GM13976 (cell line): ENCODE results near the gene DNAH2.

ENCODE experiments used
- DNase-seq: peaks from one replicate; pipeline ENCODE4 v3.0.0; 2012; ENCODE audit warnings: low spot score
- in situ Hi-C: fragments of 300-500 bp; cut with MboI; formaldehyde crosslinking; loops from one replicate; pipeline ENCODE4 v1.12.0; 2022; ENCODE audit warnings: low sequenced_read_pairs, mixed read lengths, inconsistent platforms; ENCODE audit not compliant: unreplicated experiment
- TF ChIP-seq, protein P1 (sequence below): IDR thresholded peaks from 2 replicates; pipeline ENCODE4 v1.5.1; 2012; ENCODE audit warnings: borderline replicate concordance, mild to moderate bottlenecking; ENCODE audit not compliant: insufficient read depth; ENCODE audit errors: extremely low read depth, missing control alignments, control extremely low read depth

DNAH2 gene

DNA sequence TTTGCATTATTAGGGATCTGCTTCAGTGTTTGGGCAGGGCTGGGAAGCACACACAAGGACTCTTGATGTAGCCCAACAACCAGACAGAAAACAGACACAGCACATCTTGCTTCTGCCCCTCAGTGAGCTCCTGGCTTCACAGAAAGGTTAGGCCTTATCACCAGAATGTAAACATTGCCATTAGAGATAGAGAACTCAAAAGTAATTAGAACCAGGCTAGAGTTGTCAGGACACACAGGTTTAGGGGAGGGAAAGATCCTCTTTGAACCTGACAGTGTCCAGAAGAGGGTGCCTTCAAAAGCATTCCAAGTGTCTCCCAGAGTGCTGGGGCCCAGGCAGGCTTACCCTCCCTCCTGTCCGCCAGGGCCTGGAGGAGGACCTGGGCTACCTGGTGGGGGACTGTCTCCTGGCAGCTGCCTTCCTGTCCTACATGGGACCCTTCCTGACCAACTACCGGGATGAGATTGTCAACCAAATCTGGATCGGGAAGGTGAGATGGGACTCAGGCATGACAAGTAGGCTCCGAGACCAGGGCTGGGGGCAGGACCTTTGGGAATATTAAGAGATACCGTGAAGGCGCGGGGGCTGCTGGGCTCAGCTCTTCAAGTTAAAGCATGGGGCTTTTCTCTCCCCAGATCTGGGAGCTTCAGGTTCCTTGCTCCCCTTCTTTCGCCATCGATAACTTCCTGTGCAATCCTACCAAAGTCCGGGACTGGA is 99.5 kb downstream of the DNAH2 start:
- TF ChIP-seq, protein P1, sequence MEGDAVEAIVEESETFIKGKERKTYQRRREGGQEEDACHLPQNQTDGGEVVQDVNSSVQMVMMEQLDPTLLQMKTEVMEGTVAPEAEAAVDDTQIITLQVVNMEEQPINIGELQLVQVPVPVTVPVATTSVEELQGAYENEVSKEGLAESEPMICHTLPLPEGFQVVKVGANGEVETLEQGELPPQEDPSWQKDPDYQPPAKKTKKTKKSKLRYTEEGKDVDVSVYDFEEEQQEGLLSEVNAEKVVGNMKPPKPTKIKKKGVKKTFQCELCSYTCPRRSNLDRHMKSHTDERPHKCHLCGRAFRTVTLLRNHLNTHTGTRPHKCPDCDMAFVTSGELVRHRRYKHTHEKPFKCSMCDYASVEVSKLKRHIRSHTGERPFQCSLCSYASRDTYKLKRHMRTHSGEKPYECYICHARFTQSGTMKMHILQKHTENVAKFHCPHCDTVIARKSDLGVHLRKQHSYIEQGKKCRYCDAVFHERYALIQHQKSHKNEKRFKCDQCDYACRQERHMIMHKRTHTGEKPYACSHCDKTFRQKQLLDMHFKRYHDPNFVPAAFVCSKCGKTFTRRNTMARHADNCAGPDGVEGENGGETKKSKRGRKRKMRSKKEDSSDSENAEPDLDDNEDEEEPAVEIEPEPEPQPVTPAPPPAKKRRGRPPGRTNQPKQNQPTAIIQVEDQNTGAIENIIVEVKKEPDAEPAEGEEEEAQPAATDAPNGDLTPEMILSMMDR: no peak
- in situ Hi-C loops: no loop called here
- no peak for DNase-seq

DNA sequence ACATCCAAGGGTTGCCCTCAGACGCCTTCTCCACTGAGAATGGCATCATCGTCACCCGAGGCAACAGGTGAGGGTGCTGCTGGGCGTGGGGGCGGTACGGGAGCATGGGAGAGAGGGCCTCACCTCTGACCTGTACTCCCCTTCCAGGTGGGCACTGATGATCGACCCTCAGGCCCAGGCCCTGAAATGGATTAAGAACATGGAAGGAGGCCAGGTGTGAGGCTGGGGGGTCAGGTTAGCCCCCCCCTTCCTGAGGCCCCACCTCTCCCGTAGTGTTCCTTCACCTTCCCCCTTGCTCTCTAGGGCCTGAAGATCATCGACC is 100.1 kb downstream of the DNAH2 start:
- TF ChIP-seq, protein P1: no peak
- in situ Hi-C loops: no loop called here
- no peak for DNase-seq

DNA sequence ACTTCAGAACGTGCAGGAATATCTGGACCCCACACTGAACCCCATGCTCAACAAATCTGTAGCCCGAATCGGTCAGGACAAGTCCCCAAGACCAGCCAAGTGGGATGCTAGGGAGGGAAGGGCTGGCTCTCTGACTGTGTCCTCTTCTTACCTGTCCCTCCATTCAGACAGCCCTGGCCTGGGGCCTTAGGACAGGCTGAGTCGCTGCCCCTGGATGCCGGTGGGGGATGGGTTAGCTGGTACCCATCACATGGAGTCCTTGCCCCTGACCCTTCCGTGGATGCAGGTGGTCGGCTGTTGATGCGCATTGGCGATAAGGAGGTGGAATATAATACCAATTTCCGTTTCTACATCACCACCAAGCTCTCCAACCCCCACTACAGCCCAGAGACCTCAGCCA is 100.5 kb downstream of the DNAH2 start:
- TF ChIP-seq, protein P1: no peak
- in situ Hi-C loops: no loop called here
- DNase-seq: no peak

DNA sequence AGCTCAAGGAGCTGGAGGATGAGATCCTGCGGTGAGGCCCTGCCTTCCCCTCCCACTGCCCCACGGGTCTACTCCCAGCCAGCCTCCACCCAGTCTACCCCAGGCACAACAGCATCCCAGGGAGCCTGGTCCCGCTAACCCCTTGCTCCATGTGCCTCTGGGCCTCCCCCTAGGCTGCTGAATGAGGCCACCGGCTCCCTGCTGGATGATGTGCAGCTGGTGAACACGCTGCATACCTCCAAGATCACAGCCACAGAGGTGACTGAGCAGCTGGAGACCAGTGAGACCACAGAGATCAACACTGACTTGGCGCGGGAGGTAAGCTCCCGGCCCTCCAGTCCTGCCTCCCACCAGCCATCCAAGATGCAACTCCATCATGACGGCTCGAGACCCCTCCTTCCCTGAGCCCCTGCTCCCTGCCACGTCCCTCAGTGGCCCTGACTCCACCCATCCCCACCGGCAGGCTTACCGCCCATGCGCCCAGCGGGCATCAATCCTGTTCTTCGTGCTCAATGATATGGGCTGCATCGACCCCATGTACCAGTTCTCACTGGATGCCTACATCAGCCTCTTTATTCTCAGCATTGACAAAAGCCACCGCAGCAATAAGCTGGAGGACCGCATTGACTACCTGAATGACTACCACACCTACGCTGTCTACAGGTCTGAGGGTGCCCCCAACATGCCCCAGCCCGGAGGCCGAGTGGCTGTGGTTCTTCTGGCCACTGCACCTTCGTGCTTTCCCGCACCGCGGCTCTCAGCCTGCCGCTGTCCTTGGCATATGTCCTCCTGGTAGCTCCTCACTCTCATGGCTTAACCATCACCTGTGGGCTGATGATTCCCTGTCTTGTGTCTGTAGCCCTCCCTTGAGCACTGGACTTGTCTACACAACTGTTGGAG is 101.5 kb downstream of the DNAH2 start:
- in situ Hi-C loops: no loop called here
- no peak for DNase-seq
- TF ChIP-seq, protein P1: no peak

DNA sequence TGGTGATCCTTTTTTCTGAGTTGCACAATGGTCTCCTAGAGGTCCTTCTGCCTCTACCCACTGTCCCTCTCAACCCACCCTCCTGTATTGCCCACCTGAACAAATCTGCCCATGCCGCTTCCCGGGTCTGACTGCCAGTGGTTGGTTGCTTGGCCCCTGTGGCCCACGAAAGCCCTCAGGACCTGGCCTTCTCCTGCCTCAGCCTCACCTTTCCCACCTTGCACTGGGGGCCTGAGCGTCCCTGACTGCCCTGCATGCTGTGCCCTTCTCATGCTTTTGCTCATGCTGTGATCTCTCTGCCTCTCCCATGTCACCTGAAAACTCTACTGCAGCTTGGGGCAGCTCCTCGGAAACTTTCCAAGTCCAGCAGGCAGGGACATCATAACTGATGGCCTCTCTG is 102.7 kb downstream of the DNAH2 start:
- in situ Hi-C loops: no loop called here
- no peak for DNase-seq

DNA sequence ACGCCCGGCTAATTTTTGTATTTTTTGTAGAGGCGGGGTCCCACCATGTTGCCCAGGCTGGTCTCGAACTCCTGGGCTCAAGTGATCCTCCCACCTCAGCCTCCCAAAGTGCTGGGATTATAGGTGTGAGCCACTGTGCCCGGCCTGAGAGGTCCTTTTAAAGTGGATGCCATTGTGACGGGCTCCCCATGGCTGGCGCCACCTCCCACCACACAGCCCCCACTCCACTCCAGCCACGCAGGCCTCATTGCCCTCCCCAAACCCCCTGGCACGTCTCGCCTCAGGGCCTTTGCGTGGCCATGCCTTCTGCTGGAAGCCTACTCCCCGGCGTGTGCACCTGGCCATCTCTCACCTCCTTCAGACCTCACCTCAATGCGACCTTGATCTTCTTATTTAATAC is 104.6 kb downstream of the DNAH2 start:
- TF ChIP-seq, protein P1: no peak
- in situ Hi-C loops: no loop called here
- no peak for DNase-seq

More for the DNA sequence above, 102.7 kb downstream of the DNAH2 start:
- TF ChIP-seq, protein P1: no peak
